Measurements from ENCODE around the gene FAM216B.
"Not testable (repeated sequence)": the region's sequence is repeated elsewhere in the genome, so short reads cannot be mapped to it uniquely, and the experiment has no call there.

The FAM216B gene

GRCh38 chr13:42786715-42787114 lies 5.3 kb downstream of the FAM216B start:
- DNase-seq (ENCODE audit: low read depth), result no peak

GRCh38 chr13:42788601-42789000 lies 7.2 kb downstream of the FAM216B start:
- DNase-seq (ENCODE audit: low read depth), result no peak

GRCh38 chr13:42792154-42792553 lies 10.8 kb downstream of the FAM216B start:
- DNase-seq (ENCODE audit: low read depth), result no peak

- DNase-seq (ENCODE audit: low read depth), result no peak
These were observed 13.3 kb downstream of the FAM216B start for GRCh38 chr13:42794577-42795275.

GRCh38 chr13:42795666-42796065 lies 14.3 kb downstream of the FAM216B start:
- DNase-seq (ENCODE audit: low read depth), result no peak

GRCh38 chr13:42796747-42797356 lies 15.5 kb downstream of the FAM216B start:
- no peak for DNase-seq (ENCODE audit: low read depth)

- DNase-seq (ENCODE audit: low read depth), result no peak
These were observed 16.7 kb downstream of the FAM216B start for GRCh38 chr13:42798118-42798517.

GRCh38 chr13:42800109-42800643 lies 18.8 kb downstream of the FAM216B start:
- DNase-seq (ENCODE audit: low read depth), result no peak

- no peak for DNase-seq (ENCODE audit: low read depth)
These were observed 22.3 kb downstream of the FAM216B start for GRCh38 chr13:42803563-42804204.

- no peak for DNase-seq (ENCODE audit: low read depth)
These were observed 23.0 kb downstream of the FAM216B start for GRCh38 chr13:42804244-42804874.

GRCh38 chr13:42807241-42807640 lies 25.9 kb downstream of the FAM216B start:
- no peak for DNase-seq (ENCODE audit: low read depth)

- no peak for DNase-seq (ENCODE audit: low read depth)
These were observed 26.5 kb downstream of the FAM216B start for GRCh38 chr13:42807866-42808265.

GRCh38 chr13:42808341-42808940 lies 27.1 kb downstream of the FAM216B start:
- no peak for DNase-seq (ENCODE audit: low read depth)

- no peak for DNase-seq (ENCODE audit: low read depth)
These were observed 30.9 kb downstream of the FAM216B start for GRCh38 chr13:42812316-42812715.

GRCh38 chr13:42814868-42815267 lies 33.5 kb downstream of the FAM216B start:
- no peak for DNase-seq (ENCODE audit: low read depth)

GRCh38 chr13:42815681-42816080 lies 34.3 kb downstream of the FAM216B start:
- no peak for DNase-seq (ENCODE audit: low read depth)

- DNase-seq (ENCODE audit: low read depth), result no peak
These were observed 35.2 kb downstream of the FAM216B start for GRCh38 chr13:42816538-42816937.

- not testable (repeated sequence) for DNase-seq (ENCODE audit: low read depth)
These were observed 38.3 kb downstream of the FAM216B start for GRCh38 chr13:42819687-42820086.

GRCh38 chr13:42820451-42820850 lies 39.1 kb downstream of the FAM216B start:
- DNase-seq (ENCODE audit: low read depth), result no peak

GRCh38 chr13:42821437-42821836 lies 40.1 kb downstream of the FAM216B start:
- no peak for DNase-seq (ENCODE audit: low read depth)

GRCh38 chr13:42832341-42833096 lies 51.1 kb downstream of the FAM216B start:
- DNase-seq (ENCODE audit: low read depth), result no peak

Data from stimulated activated CD8-positive, alpha-beta memory T cell treated with anti-CD3 and anti-CD28 coated beads, Interleukin-4, amount 100 ng/mL, for 24 hours (primary cell).